NCI-H69 (cell line): ENCODE measurements around the gene KCNK18.
"Not testable (repeated sequence)": the region's sequence is repeated elsewhere in the genome, so short reads cannot be mapped to it uniquely, and the experiment has no call there.

Experiments used
- DNase-seq: peaks from one replicate; lab custom pipeline; 2025; lab: John Stamatoyannopoulos, UW

Gene KCNK18

GRCh38 chr10:117170244-117170643 lies 27.0 kb upstream of the KCNK18 start:
- DNase-seq, result peak; percentile 38

GRCh38 chr10:117174439-117175214 lies 22.7 kb upstream of the KCNK18 start:
- DNase-seq, result peak; percentile 83

GRCh38 chr10:117175215-117175900 lies 21.9 kb upstream of the KCNK18 start:
- peak; percentile 71 for DNase-seq

GRCh38 chr10:117175901-117176534 lies 21.3 kb upstream of the KCNK18 start:
- DNase-seq, result peak; percentile 73

GRCh38 chr10:117178190-117178589 lies 19.1 kb upstream of the KCNK18 start:
- no peak for DNase-seq

GRCh38 chr10:117184296-117184695 lies 13.0 kb upstream of the KCNK18 start:
- DNase-seq, result no peak

- DNase-seq, result no peak
These were observed 12.5 kb upstream of the KCNK18 start for GRCh38 chr10:117184821-117185220.

GRCh38 chr10:117185817-117186216 lies 11.5 kb upstream of the KCNK18 start:
- not testable (repeated sequence) for DNase-seq

GRCh38 chr10:117186832-117187615 lies 10.3 kb upstream of the KCNK18 start:
- DNase-seq, result no peak

- no peak for DNase-seq
These were observed 8.9 kb upstream of the KCNK18 start for GRCh38 chr10:117188371-117188770.

GRCh38 chr10:117189557-117189956 lies 7.7 kb upstream of the KCNK18 start:
- no peak for DNase-seq

- no peak for DNase-seq
These were observed 799 bp downstream of the KCNK18 start for GRCh38 chr10:117198088-117198487.

GRCh38 chr10:117201826-117202225 lies 4.5 kb downstream of the KCNK18 start:
- no peak for DNase-seq

- no peak for DNase-seq
These were observed 7.0 kb downstream of the KCNK18 start for GRCh38 chr10:117204316-117204715.

- DNase-seq, result no peak
These were observed 14.9 kb downstream of the KCNK18 start for GRCh38 chr10:117212176-117212575.

- peak; percentile 36 for DNase-seq
These were observed 17.1 kb downstream of the KCNK18 start for GRCh38 chr10:117214401-117214800.

- no peak for DNase-seq
These were observed 17.8 kb downstream of the KCNK18 start for GRCh38 chr10:117215079-117215478.

GRCh38 chr10:117216028-117216427 lies 18.7 kb downstream of the KCNK18 start:
- no peak for DNase-seq

GRCh38 chr10:117216611-117217195 lies 19.4 kb downstream of the KCNK18 start:
- DNase-seq, result peak; percentile 80

GRCh38 chr10:117217196-117217761 lies 20.0 kb downstream of the KCNK18 start:
- peak; percentile 68 for DNase-seq

- DNase-seq, result no peak
These were observed 21.4 kb downstream of the KCNK18 start for GRCh38 chr10:117218654-117219053.
